Activated CD4-positive, alpha-beta T cell treated with anti-CD3 and anti-CD28 coated beads, Interleukin-2, amount 50 U/mL, for 24 hours (primary cell): Measurements from ENCODE around the gene STOML1.

Experiments used
- DNase-seq, 2 donors: peaks; one replicate each; pipeline ENCODE4 v3.0.0-alpha.2; 2020; ENCODE audit warnings: low read depth in 1 of 2, low spot score in 1 of 2

The STOML1 gene

DNA sequence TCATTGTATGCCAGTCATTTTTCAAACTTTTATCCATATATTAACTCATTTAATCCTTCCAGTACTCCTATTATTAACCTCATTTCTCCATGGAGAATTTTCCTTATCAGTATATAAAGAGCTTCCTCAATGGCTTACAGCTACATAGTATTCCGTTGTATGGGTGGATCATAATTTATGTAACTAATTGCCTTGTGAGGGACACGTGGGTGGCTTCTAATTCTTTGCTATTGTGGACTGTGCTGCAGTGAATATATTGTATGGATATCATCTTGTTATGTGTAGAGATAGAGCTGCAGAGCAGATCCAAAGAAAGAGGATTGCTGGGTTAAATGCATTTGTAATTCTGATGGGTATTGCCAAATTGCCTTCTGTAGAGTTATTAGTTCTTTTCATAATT, 27.6 kb upstream of the STOML1 start:
- no peak for DNase-seq

GRCh38 chr15:74013374-74013894, 21.3 kb upstream of the STOML1 start:
- no peak for DNase-seq

GRCh38 chr15:74011610-74012009, 19.5 kb upstream of the STOML1 start:
- DNase-seq: no peak

GRCh38 chr15:74010929-74011540, 18.9 kb upstream of the STOML1 start:
- DNase-seq: no peak

GRCh38 chr15:74008901-74009300, 16.8 kb upstream of the STOML1 start:
- no peak for DNase-seq

DNA sequence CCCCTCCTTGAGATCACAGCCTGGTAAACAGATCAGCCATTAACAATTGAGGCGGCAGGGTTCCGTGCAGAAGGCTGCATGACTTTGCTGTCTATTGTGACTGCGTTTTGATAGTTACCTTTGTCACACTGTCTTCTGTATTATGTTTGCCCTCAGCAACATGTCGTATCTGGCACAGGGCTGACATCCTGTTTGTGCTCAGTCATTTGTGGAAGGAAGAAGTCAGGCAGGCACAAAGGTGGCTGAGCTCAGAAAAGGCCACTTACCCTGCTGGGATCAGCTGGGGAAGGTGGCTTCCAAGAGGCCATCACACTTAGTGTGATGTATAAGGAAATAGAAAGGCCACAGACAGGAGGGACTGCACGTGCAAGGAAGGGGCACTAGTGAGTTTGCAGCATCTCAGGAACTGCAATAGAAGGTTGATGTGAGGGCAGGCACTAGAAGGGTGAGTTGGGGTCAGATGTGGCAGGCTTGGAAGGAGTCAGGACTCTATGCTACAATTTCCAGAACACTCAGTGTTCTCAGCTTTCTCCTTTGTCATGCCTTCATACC, 15.8 kb upstream of the STOML1 start:
- DNase-seq: no peak

DNA sequence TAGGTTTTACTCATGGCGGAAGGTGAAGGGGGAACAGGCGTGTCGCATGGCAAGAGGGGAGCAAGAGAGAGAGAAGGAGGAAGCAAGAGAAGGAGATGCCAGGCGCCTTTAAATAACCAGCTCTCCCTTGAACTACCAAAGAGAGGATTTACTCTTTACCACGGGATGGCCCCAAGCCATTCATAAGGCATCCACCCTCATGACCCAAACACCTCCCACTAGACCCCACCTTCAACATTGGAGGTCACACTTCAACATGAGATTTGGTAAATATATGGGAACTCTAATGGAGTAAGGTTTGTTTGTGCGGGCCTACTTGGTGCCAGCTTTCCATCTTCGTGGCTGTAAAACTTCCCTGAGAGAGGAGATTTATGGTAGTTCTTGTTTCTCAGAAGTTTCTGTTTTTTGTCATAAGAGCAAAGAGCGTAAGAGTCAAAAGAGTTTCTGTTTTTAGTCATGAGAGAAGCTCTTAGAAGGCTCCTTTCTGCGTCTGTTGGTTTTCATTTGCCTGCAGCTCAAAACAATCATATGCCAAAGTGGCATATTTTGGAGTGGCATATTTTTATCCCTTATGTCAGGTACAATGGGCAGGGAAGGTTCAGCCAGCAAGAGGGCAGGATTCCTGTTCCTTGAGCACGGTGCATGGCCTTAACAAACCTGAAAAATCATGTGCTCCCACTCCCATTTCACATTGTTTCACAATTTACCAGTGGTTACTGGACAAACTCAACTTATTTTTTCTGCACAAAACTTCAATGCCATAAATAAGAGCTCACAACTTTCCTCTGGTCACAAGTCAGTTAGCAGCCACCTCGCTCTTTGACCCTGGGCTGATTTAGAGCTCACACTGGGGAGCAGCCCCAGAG, 14.9 kb upstream of the STOML1 start:
- no peak for DNase-seq

DNA sequence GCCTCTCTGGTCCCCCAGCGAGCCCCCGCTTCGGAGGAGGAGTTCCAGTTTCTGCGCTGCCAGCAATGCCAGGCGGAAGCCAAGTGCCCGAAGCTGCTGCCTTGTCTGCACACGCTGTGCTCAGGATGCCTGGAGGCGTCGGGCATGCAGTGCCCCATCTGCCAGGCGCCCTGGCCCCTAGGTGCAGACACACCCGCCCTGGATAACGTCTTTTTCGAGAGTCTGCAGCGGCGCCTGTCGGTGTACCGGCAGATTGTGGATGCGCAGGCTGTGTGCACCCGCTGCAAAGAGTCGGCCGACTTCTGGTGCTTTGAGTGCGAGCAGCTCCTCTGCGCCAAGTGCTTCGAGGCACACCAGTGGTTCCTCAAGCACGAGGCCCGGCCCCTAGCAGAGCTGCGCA, 5.9 kb upstream of the STOML1 start:
- DNase-seq: no peak

DNA sequence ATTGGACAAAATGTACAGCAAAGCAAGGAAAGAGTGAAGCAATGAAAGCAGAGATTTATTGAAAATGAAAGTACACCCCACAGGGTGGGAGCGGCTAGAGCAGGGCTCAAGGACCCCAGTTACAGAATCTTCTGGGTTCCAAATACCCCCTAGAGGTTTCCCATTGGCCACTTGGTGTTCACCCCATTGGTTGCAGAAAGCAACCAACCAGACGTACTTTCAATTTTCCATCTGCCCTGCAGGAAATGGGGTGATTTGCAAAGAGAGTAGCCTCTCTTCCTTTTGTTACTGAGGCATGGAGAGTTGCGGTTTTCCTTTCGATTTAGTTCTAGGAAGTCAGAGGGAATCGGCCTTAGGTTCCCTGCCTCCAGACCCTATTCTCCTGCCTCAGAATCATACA, 4.8 kb upstream of the STOML1 start:
- DNase-seq: no peak

GRCh38 chr15:73996267-73996666, 4.2 kb upstream of the STOML1 start:
- DNase-seq: no peak

DNA sequence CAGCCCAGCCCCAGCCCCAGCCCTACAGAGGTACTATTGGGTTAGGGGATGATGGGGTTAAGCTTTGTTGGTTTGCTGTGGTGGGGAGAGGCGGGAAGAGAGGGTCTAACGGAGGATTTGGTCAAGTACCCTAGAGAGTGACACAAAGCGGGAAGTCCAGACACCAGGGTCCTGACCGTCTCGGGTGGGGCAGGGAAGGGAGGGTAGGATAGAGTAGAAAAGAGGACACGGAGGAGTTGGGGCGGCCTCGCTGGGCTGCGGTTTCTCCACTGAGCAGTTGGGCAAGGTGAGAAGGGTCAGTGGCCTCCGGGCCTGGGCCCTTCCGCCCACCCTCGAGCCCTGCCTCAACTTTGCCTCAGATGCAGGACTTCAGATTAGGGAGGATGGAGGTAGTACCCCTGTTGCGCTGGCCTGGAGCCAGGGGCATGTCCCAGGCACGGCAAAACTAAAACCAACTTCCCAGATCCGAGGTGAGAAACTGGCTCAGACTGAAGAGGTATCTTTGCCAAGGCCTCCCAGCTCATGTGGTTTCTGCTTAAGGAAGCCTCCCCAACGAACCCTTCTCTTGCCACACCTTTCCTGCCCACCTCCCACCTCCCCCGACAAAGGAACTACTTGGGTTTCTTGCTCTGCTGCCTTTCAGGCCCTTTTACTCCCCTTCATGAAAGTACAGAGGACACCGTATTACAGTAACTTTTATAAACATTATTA, 3.0 kb upstream of the STOML1 start:
- DNase-seq: no peak

DNA sequence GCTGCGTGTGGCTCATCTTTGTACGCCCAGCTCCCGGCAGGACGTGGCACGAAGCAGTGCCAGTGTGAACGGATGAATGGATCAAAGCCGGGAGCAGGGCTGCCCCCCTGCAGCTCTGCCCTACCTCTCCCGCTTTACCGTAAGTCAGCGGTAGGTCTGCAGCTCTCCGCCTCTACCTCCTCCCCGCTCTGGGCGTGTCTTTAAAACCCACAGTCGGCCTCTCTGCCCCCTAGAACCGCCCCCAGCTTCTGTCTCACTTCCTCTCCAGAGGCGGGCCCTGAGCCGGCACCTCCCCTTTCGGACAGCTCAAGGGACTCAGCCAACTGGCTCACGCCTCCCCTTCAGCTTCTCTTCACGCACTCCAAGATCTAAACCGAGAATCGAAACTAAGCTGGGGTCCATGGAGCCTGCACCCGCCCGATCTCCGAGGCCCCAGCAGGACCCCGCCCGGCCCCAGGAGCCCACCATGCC, 2.4 kb upstream of the STOML1 start, which contains the start of gene PML:
Gene PML (plus strand): TSS at position 304 of the 471 bp plus-strand sequence. CDS start 97 bp downstream, at position 401.
- DNase-seq: peak; percentile 68 to 92

GRCh38 chr15:73993211-73993994, 1.3 kb upstream of the STOML1 start:
- no peak for DNase-seq

GRCh38 chr15:73992594-73992898, 451 bp upstream of the STOML1 start:
- DNase-seq: no peak

GRCh38 chr15:73991260-73991659, 835 bp downstream of the STOML1 start:
- no peak for DNase-seq

- no peak for DNase-seq
Observed at GRCh38 chr15:73990250-73991005, 1.7 kb downstream of the STOML1 start.

DNA sequence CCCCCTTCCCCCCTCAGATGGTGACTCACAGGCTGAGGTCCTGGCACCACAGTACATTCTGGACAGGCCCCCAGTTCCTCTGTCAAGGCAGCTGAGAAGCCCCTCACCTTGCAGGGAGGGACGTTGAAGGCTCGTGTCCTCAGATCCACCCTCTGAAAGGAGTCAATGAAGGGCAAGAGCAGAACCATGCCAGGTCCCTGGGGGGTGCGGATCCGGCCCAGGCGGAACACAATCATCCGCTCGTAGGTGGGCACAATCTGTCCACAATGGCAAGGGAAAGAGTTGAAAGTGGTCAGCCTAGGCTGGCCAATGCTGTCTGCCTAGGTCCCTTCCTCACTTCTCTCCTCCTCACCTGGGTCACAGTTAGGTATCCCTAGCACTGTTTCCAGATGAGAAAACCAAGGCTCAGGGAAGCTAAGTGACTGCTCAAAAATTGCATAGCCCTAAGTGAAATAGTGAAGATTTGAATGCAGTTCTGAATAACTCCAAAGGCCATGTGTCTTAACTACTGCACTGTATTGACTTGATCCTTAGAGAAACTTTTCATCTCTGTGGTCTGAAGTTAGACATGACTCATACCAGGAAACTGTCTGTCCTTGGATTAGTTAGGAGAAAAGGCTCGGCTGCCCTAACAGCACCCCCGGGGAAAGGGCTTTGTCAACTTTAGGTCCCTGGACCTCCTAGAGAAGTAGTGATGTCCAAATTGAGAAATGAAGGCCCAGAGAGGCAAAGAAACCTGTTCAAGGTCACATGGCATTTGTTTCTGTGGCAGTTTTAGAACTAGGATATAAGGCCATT, 2.9 kb downstream of the STOML1 start:
- DNase-seq: no peak

DNA sequence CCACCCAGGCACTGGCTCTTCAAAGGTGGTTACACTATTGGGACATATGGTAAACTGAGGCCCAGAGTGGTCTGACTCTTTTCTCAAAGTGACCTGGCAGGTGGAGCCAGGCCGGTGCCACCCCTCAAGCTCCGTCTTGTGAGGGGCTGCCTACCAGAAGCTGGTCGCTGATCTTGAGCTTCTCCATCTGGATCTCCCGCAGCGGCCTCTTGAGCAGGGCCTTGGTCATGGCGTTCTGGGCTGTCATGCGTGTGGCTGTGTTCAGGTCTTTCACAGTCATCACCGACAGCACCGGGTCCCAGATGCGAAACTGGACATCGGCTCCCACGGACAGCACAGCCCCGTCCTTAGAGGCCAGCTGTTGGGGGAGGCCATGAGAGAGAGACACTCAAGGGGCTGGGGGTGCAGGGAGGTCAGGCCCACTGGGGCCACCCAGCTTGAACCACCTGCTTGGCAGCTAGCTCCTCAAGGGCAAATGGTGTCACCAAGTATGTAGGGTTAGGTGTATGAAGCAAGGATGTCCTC, 3.6 kb downstream of the STOML1 start:
- no peak for DNase-seq
